Astrocyte of the hippocampus (primary cell): ENCODE data around the gene SYCN.
"Not testable (repeated sequence)": the region's sequence is repeated elsewhere in the genome, so short reads cannot be mapped to it uniquely, and the experiment has no call there.

Source experiments
- DNase-seq: peaks from one replicate; pipeline ENCODE4 v3.0.0; 2011; ENCODE audit warnings: low read depth, low spot score

The SYCN gene

GRCh38 chr19:39224910-39225309 lies 20.8 kb upstream of the SYCN start:
- no peak for DNase-seq

GRCh38 chr19:39223703-39224279 lies 19.7 kb upstream of the SYCN start:
- DNase-seq = peak; percentile 65

- not testable (repeated sequence) for DNase-seq
Observed at GRCh38 chr19:39219108-39219507, 15.0 kb upstream of the SYCN start.

- DNase-seq = no peak
Observed at GRCh38 chr19:39218230-39219007, 14.4 kb upstream of the SYCN start.

GRCh38 chr19:39217094-39217493 lies 13.0 kb upstream of the SYCN start:
- DNase-seq = no peak

DNA sequence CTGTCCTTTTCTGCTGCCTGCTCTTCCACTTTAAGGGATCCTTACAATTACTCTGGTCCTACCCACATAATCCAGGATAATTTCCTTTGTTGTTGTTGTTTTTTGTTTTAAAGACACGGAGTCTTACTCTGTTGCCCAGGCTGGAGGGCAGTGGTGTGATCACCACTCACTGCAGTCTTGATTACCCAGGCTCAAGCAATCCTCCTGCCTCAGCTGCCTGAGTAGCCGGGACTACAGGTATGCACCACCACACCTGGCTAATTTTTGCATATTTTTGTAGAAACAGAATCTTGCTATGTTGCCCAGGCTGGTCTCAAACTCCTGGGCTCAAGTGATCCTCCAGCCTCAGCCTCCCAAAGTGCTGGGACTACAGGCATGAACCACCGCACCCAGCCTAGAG lies 11.3 kb upstream of the SYCN start:
- not testable (repeated sequence) for DNase-seq

GRCh38 chr19:39212375-39212742 lies 8.3 kb upstream of the SYCN start:
- no peak for DNase-seq

- DNase-seq = no peak
Observed at GRCh38 chr19:39211731-39212374, 7.8 kb upstream of the SYCN start.

DNA sequence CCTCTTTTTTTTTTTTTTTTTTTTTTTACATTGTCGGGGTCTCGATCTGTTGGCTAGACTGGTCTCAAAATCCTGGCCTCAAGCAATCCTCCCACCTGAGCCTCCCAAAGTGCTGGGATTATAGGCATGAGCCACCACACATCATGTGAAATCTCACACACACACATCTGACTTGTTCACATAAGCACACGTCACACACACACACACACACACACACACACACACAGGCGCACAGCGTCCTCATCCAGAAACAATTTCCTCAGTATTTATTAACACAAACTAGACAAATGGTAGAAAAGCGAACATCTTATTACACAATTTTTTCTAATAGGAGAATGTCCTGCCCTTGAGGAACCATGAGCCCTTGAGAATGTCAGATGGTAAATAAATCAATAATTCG lies 5.1 kb upstream of the SYCN start:
- no peak for DNase-seq

DNA sequence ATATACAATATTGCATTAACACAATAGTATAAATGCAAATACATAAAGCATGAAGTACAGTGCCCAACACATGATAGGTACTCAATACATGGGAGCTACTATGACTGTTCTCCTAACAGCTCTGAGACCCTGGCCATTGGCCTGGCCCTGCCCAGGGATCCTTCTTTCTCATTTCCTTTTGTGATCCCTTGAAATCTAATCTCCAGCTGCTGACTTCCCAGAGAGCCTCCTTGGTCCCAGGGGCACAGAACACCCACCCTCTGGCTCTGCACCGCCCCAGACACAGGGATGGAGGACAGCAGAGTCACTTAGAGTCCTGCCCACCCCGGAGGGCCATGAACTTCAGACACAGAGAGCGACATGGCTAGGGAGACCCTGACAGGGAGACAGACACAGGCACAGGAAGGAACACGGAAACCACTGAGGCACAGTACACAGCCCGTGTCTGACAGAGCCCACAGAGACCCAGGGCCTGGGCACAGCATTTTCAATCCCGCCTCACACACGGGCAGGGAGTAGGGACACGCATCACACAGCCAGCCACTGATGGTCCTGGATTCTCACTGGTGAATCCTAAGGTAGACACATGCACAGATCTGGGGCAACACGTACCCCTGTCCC lies 4.2 kb upstream of the SYCN start:
- no peak for DNase-seq

DNA sequence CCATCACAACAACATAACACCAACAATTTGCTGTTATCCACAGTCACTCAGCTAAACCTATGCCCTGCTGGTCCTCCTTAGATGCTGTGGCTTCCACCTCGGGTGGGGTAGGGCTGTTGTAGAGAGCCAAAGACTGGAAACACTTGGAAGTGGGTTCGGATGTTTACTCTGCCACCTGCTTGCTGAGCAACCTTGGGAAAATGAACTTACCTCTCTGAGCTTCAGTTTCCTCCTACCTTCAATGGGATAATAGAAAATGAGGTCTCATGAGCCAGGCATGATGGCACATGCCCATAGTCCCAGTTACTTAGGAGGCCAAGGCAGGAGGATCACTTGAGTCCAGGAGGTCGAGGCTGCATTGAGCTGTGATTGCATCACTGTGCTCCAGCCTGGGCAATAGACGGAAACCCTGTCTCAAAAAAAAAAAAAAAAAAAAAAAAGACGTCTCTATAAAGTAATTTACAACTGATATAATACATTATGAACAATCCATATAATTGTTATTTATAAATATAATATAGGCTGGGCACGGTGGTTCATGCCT lies 3.3 kb upstream of the SYCN start:
- DNase-seq = no peak

GRCh38 chr19:39206122-39206521 lies 2.1 kb upstream of the SYCN start:
- DNase-seq = no peak

- DNase-seq = no peak
Observed at GRCh38 chr19:39205449-39205764, 1.3 kb upstream of the SYCN start.

- no peak for DNase-seq
Observed at GRCh38 chr19:39202998-39203355, 1.1 kb downstream of the SYCN start.

DNA sequence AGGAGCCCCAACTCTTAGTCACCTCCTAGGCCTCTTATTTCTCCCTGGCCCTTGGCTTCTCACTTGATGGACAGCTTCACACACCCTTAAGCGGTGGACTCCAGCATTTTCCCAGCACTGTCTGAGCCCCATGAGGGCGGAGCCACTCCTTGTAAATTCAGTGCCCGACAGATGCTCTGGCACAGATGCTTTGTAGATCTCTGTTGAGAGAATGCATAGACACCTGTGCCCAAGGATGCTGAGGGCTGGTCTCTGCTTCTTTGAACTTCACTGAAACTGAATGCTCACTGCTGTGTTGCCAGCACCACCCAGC lies 3.3 kb downstream of the SYCN start:
- DNase-seq = no peak

- DNase-seq = no peak
Observed at GRCh38 chr19:39200066-39200802, 3.8 kb downstream of the SYCN start.

GRCh38 chr19:39199025-39199424 lies 5.0 kb downstream of the SYCN start:
- DNase-seq = peak; percentile 29

GRCh38 chr19:39197808-39198207 lies 6.3 kb downstream of the SYCN start:
- no peak for DNase-seq

GRCh38 chr19:39196860-39197562 lies 7.1 kb downstream of the SYCN start, which contains the start of gene NCCRP1:
Gene NCCRP1, plus strand, starts transcription at chr19:39196964. Its CDS starts 19 bp downstream, at chr19:39196983.
- DNase-seq = no peak

GRCh38 chr19:39196320-39196719 lies 7.7 kb downstream of the SYCN start:
- no peak for DNase-seq

GRCh38 chr19:39195755-39196154 lies 8.3 kb downstream of the SYCN start:
- DNase-seq = no peak
